SK-N-SH (cell line): ENCODE measurements around the gene STK39. TPM values are rescaled to one million over a fixed set of nuclear protein-coding genes. Genes with fewer than 3 reads are reported as not detected.

Experiments
- CTCF ChIA-PET: fragments of 300-600, 350-600 bp; formaldehyde crosslinking; extraction: SDS; loops from one replicate; lab custom pipeline; 2021; lab: Yijun Ruan, JAX
- POLR2A ChIA-PET: fragments of 350-600 bp; sonication (Branson Sonifier 250); formaldehyde crosslinking; extraction: SDS; loops from one replicate; lab custom pipeline; 2020; ENCODE audit warnings: antibody characterized with exemption, inconsistent platforms; lab: Yijun Ruan, JAX
- DNase-seq: peaks from one replicate; pipeline ENCODE4 v3.0.0; 2012
- H2AFZ ChIP-seq: fragments of 200-600 bp; sonication (generic); 2 replicates; pipeline ENCODE4 v1.8.1; 2016; ENCODE audit warnings: antibody characterized with exemption, mild to moderate bottlenecking, low read depth
- H3F3A ChIP-seq: fragments of 200-600 bp; sonication (generic); replicated peaks from 2 replicates; pipeline ENCODE3; 2016; ENCODE audit warnings: antibody characterized with exemption, mild to moderate bottlenecking; ENCODE audit not compliant: insufficient read depth
- H3K27ac ChIP-seq, 2 experiments: fragments of 200-500 bp in 1 of 2; fragments of 200-600 bp in 1 of 2; sonication (Bioruptor generic) in 1 of 2; sonication (generic), shearing (Covaris generic) in 1 of 2; 2 replicates each; pipeline versions ENCODE4 v1.5.1 to v1.6.1; 2014 to 2016; ENCODE audit warnings: low read depth in 2 of 2, inconsistent platforms in 1 of 2, low read length in 1 of 2, mild to moderate bottlenecking in 1 of 2, mixed read lengths in 1 of 2
- H3K27me3 ChIP-seq: fragments of 200-600 bp; sonication (generic), shearing (Covaris generic); 2 replicates; pipeline ENCODE4 v1.6.1; 2016; ENCODE audit warnings: mixed run types; ENCODE audit not compliant: insufficient read depth
- H3K36me3 ChIP-seq, 2 experiments: fragments of 200-500 bp in 1 of 2; fragments of 200-600 bp in 1 of 2; sonication (Bioruptor generic) in 1 of 2; sonication (generic) in 1 of 2; replicated peaks in 1 of 2; 2 replicates each; pipeline versions ENCODE3 to v1.5.1; 2014 to 2016; ENCODE audit warnings: low read length in 1 of 2, mild to moderate bottlenecking in 1 of 2; ENCODE audit not compliant: insufficient read depth in 2 of 2, control insufficient read depth in 1 of 2
- H3K4me1 ChIP-seq, 2 experiments: fragments of 200-500 bp in 1 of 2; fragments of 200-600 bp in 1 of 2; sonication (Bioruptor generic) in 1 of 2; sonication (generic), shearing (Covaris generic) in 1 of 2; 2 replicates each; pipeline versions ENCODE4 v1.5.1 to v1.6.1; 2014 to 2016; ENCODE audit warnings: low read depth in 1 of 2, low read length in 1 of 2, mixed run types in 1 of 2; ENCODE audit not compliant: insufficient read depth in 2 of 2, control insufficient read depth in 1 of 2
- H3K4me2 ChIP-seq: fragments of 200-600 bp; sonication (generic), shearing (Covaris generic); 2 replicates; pipeline ENCODE4 v1.6.1; 2017; ENCODE audit warnings: mixed run types
- H3K4me3 ChIP-seq, 2 experiments: fragments of 200-500 bp in 1 of 2; fragments of 200-600 bp in 1 of 2; sonication (Bioruptor generic) in 1 of 2; sonication (generic), shearing (Covaris generic) in 1 of 2; 2 replicates each; pipeline versions ENCODE4 v1.5.1 to v1.8.1; 2014 to 2016; ENCODE audit warnings: low read depth in 2 of 2, inconsistent platforms in 1 of 2, low read length in 1 of 2, mild to moderate bottlenecking in 1 of 2, mixed read lengths in 1 of 2, moderate library complexity in 1 of 2
- H3K79me2 ChIP-seq: fragments of 200-600 bp; sonication (generic); 2 replicates; pipeline ENCODE4 v1.8.1; 2017; ENCODE audit warnings: mild to moderate bottlenecking; ENCODE audit not compliant: insufficient read depth
- H3K9ac ChIP-seq: fragments of 200-600 bp; sonication (generic); 2 replicates; pipeline ENCODE4 v1.6.1; 2017; ENCODE audit warnings: mixed run types
- H3K9me2 ChIP-seq: fragments of 200-600 bp; sonication (generic); 2 replicates; pipeline ENCODE4 v1.6.1; 2017; ENCODE audit warnings: mixed run types
- H3K9me3 ChIP-seq: fragments of 200-600 bp; sonication (generic); 2 replicates; pipeline ENCODE4 v1.6.1; 2017; ENCODE audit warnings: mixed run types, mild to moderate bottlenecking, moderate library complexity
- H4K20me1 ChIP-seq: fragments of 200-600 bp; sonication (generic); 2 replicates; pipeline ENCODE4 v1.6.1; 2017; ENCODE audit warnings: mild to moderate bottlenecking, mixed run types; ENCODE audit not compliant: insufficient read depth
- CTCF ChIP-seq: fragments of 200-600 bp; sonication (generic); IDR thresholded peaks from 2 replicates; pipeline ENCODE4 v1.6.1; 2017; ENCODE audit warnings: antibody characterized with exemption, mild to moderate bottlenecking, moderate library complexity
- EZH2phosphoT487 ChIP-seq: fragments of 200-600 bp; sonication (generic); IDR thresholded peaks from 2 replicates; pipeline ENCODE4 v1.6.1; 2017; ENCODE audit warnings: low read depth, mixed run types, mild to moderate bottlenecking, antibody characterized with exemption, moderate library complexity, borderline replicate concordance
- FOSL2 ChIP-seq: IDR thresholded peaks from 2 replicates; pipeline ENCODE4 v1.4.0; 2012; ENCODE audit warnings: low read depth, mild to moderate bottlenecking, moderate library complexity, borderline replicate concordance
- FOXM1 ChIP-seq: IDR thresholded peaks from 2 replicates; pipeline ENCODE4 v1.4.0; 2012; ENCODE audit warnings: low read depth, mild to moderate bottlenecking
- JUND ChIP-seq: IDR thresholded peaks from 2 replicates; pipeline ENCODE4 v1.4.0; 2012
- MEF2A ChIP-seq: IDR thresholded peaks from 2 replicates; pipeline ENCODE4 v1.4.0; 2012; ENCODE audit warnings: low read depth, borderline replicate concordance
- POLR2AphosphoS5 ChIP-seq: IDR thresholded peaks from 2 replicates; pipeline ENCODE4 v1.6.1; 2012; ENCODE audit warnings: low read depth, low read length
- RCOR1 ChIP-seq: fragments of 150-350 bp; IDR thresholded peaks from 2 replicates; pipeline ENCODE4 v1.6.1; 2017; ENCODE audit warnings: antibody characterized with exemption, low read length
- RFX5 ChIP-seq: IDR thresholded peaks from 2 replicates; pipeline ENCODE4 v1.6.1; 2012; ENCODE audit warnings: mild to moderate bottlenecking, improper control_type of control experiment, low read length
- RXRA ChIP-seq: IDR thresholded peaks from 2 replicates; pipeline ENCODE4 v1.4.0; 2012; ENCODE audit warnings: low read depth, mild to moderate bottlenecking, borderline replicate concordance
- SIN3A ChIP-seq: IDR thresholded peaks from 2 replicates; pipeline ENCODE4 v1.6.1; 2012; ENCODE audit warnings: low read depth, mild to moderate bottlenecking, low read length, moderate library complexity, borderline replicate concordance
- USF1 ChIP-seq: IDR thresholded peaks from 2 replicates; pipeline ENCODE4 v1.4.0; 2012; ENCODE audit warnings: low read depth, borderline replicate concordance
- YY1 ChIP-seq: IDR thresholded peaks from 2 replicates; pipeline ENCODE4 v1.4.0; 2012; ENCODE audit warnings: low read depth, mild to moderate bottlenecking
- WGBS: methylation state at CpG from one replicate; pipeline ENCODE4 v1.1.6; 2017; ENCODE audit warnings: low lambda C conversion rate; 5-methylcytosine and 5-hydroxymethylcytosine counted together
- polyA plus RNA-seq, 3 experiments: library from polyadenylated mRNA; depleted of rRNA; stranded (reverse); fragments of >200 nt; gene quantifications; 2 replicates each; pipeline ENCODE4 v1.2.3, GENCODE V29; 2012

Gene STK39
- polyA plus RNA-seq, 1 of the 3 experiments (the other 2 are of a cell fraction): 9.6 TPM

GRCh38 chr2:168003876-168004275 lies 243.5 kb downstream of the STK39 start:
- Histone ChIP-seq H3K4me3 (no peak overlapping the region), H3K9me3 (no peaks in the 10 kb centered on the region), H3F3A (no peaks in the 10 kb centered on the region), H4K20me1 (no peaks in the 10 kb centered on the region), H3K36me3 (peaks cover 0 to 3% of the 10 kb centered on the region in 2 experiments), H3K79me2 (no peaks in the 10 kb centered on the region), H2AFZ (no peak overlapping the region), H3K4me2 (no peak overlapping the region), H3K9ac (no peak overlapping the region), H3K27ac (no peak overlapping the region), H3K9me2 (no peaks in the 10 kb centered on the region), H3K4me1 (no peaks in the 10 kb centered on the region; a peak in 1 of 4 replicates), H3K27me3 (no peaks in the 10 kb centered on the region)
- TF ChIP-seq RFX5: no peak
- no peak for TF ChIP-seq CTCF
- TF ChIP-seq RXRA: no peak
- TF ChIP-seq SIN3A: no peak
- no peak for TF ChIP-seq POLR2AphosphoS5
- TF ChIP-seq YY1: no peak
- no peak for TF ChIP-seq RCOR1
- no peak for TF ChIP-seq EZH2phosphoT487
- TF ChIP-seq FOSL2: no peak
- no peak for DNase-seq
- WGBS: 94% methylated on average over 3 of the region's 3 CpGs
- CTCF ChIA-PET: no interaction called here
- POLR2A ChIA-PET: no interaction called here

GRCh38 chr2:168002021-168002553 lies 245.3 kb downstream of the STK39 start:
- H3K9me3 ChIP-seq: no peaks in the 10 kb centered on the region
- no peak for DNase-seq
- no peak for TF ChIP-seq MEF2A
- TF ChIP-seq FOSL2: peak; percentile 36; the same call in 1 of the 2 replicates
- 0 out of 2 replicates have a peak, but pooled peaks have one; percentile 21 for TF ChIP-seq JUND
- TF ChIP-seq FOXM1: no peak
- peak; percentile 67; the same call in 1 of the 2 replicates for TF ChIP-seq USF1
- H3K27ac ChIP-seq: peak overlapping the region in 1 of 2 experiments; percentile 47; a peak in 1 of 4 replicates
- H3K36me3 ChIP-seq: peaks cover 0 to 3% of the 10 kb centered on the region in 2 experiments
- ChIA-PET CTCF (interaction anchor here (0.8 to 1.1 kb wide), 2 partner anchors 114 to 118 kb away, joined by 3 read pairs; no protein-coding TSS in a partner anchor), POLR2A (no interaction called here)
- H3K4me1 ChIP-seq: no peaks in the 10 kb centered on the region; a peak in 1 of 4 replicates
- H3K4me3 ChIP-seq: no peak overlapping the region
- WGBS: 29% methylated on average over 2 of the region's 2 CpGs
- H3K27me3 ChIP-seq: no peaks in the 10 kb centered on the region
- no peaks in the 10 kb centered on the region for H3K79me2 ChIP-seq
- no peak overlapping the region for H2AFZ ChIP-seq
- H3K9ac ChIP-seq: no peak overlapping the region
- no peaks in the 10 kb centered on the region for H3K9me2 ChIP-seq
- no peaks in the 10 kb centered on the region for H3F3A ChIP-seq
- no peaks in the 10 kb centered on the region for H4K20me1 ChIP-seq
- H3K4me2 ChIP-seq: no peak overlapping the region
